Esophagus muscularis mucosa (tissue), 4 donors: Measurements from ENCODE around the gene DNAH9. TPM values are rescaled to one million over a fixed set of nuclear protein-coding genes. Genes with fewer than 3 reads are reported as not detected.

Source experiments
- DNase-seq: peaks from one replicate; pipeline ENCODE4 v3.0.0-alpha.2; 2017; ENCODE audit errors: extremely low spot score
- H3K27ac ChIP-seq, 4 donors: fragments of 200-600 bp; sonication (generic); replicated peaks in 1 of 4; 1 replicate in 3 of 4; 2 replicates in 1 of 4; pipeline ENCODE4 v1.5.1; 2016 to 2019; ENCODE audit warnings: mild to moderate bottlenecking in 1 of 4
- H3K27me3 ChIP-seq, 4 donors: fragments of 200-600 bp; sonication (generic); one replicate each; pipeline versions ENCODE4 v1.5.1 to v1.6.0; 2016 to 2019
- H3K36me3 ChIP-seq, 4 donors: fragments of 200-600 bp; sonication (generic); one replicate each; pipeline ENCODE4 v1.5.1; 2016 to 2019
- H3K4me1 ChIP-seq, 4 donors: fragments of 200-600 bp; sonication (generic); one replicate each; pipeline ENCODE4 v1.5.1; 2016 to 2019
- H3K4me3 ChIP-seq, 4 donors: fragments of 200-600 bp; sonication (generic); 1 replicate in 2 of 4; 2 replicates in 2 of 4; pipeline ENCODE4 v1.5.1; 2016 to 2019; ENCODE audit warnings: mild to moderate bottlenecking in 4 of 4, moderate library complexity in 1 of 4
- H3K9me3 ChIP-seq, 4 donors: fragments of 200-600 bp; sonication (generic); 1 replicate in 3 of 4; 2 replicates in 1 of 4; pipeline ENCODE4 v1.5.1; 2016 to 2019
- CTCF ChIP-seq, 3 experiments: fragments of 200-600 bp in 2 of 3; fragments of 450-650 bp in 1 of 3; sonication (generic) in 2 of 3; IDR thresholded peaks; one replicate each; pipeline ENCODE4 v1.5.1; 2017 to 2019; ENCODE audit warnings: antibody characterized with exemption in 3 of 3, mild to moderate bottlenecking in 2 of 3, moderate library complexity in 1 of 3
- EP300 ChIP-seq: sonication (generic); formaldehyde crosslinking; IDR thresholded peaks from one replicate; pipeline ENCODE4 v1.6.1; 2017; ENCODE audit warnings: antibody characterized with exemption
- POLR2A ChIP-seq: fragments of 450-650 bp; IDR thresholded peaks from one replicate; pipeline ENCODE4 v1.6.1; 2017; ENCODE audit warnings: antibody characterized with exemption, moderate library complexity, mild to moderate bottlenecking, low read depth
- POLR2AphosphoS5 ChIP-seq, 2 donors: sonication (generic); formaldehyde crosslinking; IDR thresholded peaks; one replicate each; pipeline ENCODE4 v1.6.1; 2017; ENCODE audit warnings: antibody characterized with exemption in 2 of 2
- WGBS: methylation state at CpG from one replicate; pipeline ENCODE4 v1.1.5; 2018; 5-methylcytosine and 5-hydroxymethylcytosine counted together
- intact Hi-C: fragments of 100-400 bp; cut with DNase I; formaldehyde crosslinking; loops from one replicate; pipeline ENCODE4 v1.15.1; 2023
- total RNA-seq, 4 donors: library from RNA; depleted of rRNA; stranded (reverse); fragments of >200 nt; gene quantifications; one replicate each; pipeline versions ENCODE4 v1.1.0 to v1.2.1, GENCODE V29; 2016

Gene DNAH9
- total RNA-seq, 4 donors from 2014 or later: under 0.01 to 0.92 TPM; not detected in 2

DNA sequence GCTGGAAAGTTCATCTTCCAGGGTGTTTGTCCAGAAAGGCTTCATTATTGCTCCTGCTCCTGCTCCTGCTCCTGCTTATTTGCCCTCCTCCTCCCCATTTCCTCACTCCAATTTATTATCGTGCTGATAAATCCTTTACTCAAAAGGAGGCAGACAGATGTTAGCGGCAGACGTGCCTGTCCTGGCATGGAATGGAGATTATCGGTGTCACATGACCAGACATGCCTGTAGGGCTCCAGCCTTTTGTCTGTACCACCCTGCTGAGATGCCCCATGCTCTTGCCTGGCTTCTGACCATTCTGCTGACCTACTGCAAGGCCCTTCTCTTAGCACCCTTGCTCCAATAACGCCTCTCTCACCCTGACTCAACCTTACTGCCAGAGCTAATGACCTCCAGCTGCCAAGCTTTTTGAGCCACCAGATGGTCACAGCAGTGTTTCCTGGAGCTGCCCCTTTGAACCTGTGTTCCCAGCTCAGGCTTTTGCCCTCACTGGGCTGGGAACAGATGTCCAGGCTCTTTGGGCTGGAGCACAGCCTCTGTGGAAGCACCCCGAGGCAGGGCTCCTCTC lies 12.8 kb downstream of the DNAH9 start:
- Histone ChIP-seq H3K4me3 (no peak overlapping the region), H3K36me3 (no peaks in the 10 kb centered on the region), H3K27ac (no peak overlapping the region), H3K27me3 (peaks cover 0 to 2% (median 0%) of the 10 kb centered on the region in 4 donors), H3K9me3 (no peaks in the 10 kb centered on the region), H3K4me1 (peaks cover 0 to 13% (median 13%) of the 10 kb centered on the region in 4 donors)
- intact Hi-C loops: no loop called here
- no peak for TF ChIP-seq CTCF (IDR thresholded peaks at IDR 0.05)
- no peak for TF ChIP-seq EP300
- TF ChIP-seq POLR2AphosphoS5 (IDR thresholded peaks at IDR 0.05): no peak
- no peak for DNase-seq
- WGBS: 42% methylated on average over 6 of the region's 6 CpGs

DNA sequence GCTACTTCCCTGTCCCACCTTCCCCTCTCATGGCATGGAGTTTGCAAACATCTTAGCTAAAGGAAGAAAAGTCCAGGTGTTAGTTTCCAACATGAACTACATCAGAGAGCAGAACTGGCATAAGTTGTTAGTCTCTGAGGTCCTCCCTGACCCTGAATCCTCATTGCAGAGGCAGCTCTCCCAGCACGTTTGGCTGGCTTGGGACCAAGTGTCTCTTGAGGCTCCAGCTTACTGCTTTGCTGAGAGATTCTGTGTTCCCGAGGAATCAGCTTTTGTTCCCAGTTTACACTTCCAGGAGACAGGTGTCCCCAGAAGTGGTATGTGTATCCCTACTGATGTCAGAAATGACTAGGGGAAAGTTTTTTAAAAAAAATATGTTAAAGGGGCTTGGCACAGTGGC lies 14.7 kb downstream of the DNAH9 start:
- H3K4me3 ChIP-seq: no peak overlapping the region
- peaks cover 0 to 9% (median 0%) of the 10 kb centered on the region in 4 donors for H3K27me3 ChIP-seq
- H3K9me3 ChIP-seq: no peaks in the 10 kb centered on the region
- no peak for DNase-seq
- WGBS: 33% methylated on average over 2 of the region's 2 CpGs
- no peak overlapping the region for H3K27ac ChIP-seq
- intact Hi-C loops: no loop called here
- H3K4me1 ChIP-seq: peaks cover 0 to 11% (median 11%) of the 10 kb centered on the region in 4 donors
- H3K36me3 ChIP-seq: no peaks in the 10 kb centered on the region
- TF ChIP-seq POLR2A: no peak
- TF ChIP-seq CTCF (IDR thresholded peaks at IDR 0.05): no peak
- no peak for TF ChIP-seq POLR2AphosphoS5 (IDR thresholded peaks at IDR 0.05)
- TF ChIP-seq EP300: no peak

- no peak overlapping the region for H3K4me3 ChIP-seq
- intact Hi-C loops: no loop called here
- DNase-seq: no peak
- peaks cover 0 to 11% (median 0%) of the 10 kb centered on the region in 4 donors for H3K27me3 ChIP-seq
- H3K4me1 ChIP-seq: no peaks in the 10 kb centered on the region
- no peak overlapping the region for H3K27ac ChIP-seq
- H3K36me3 ChIP-seq: no peaks in the 10 kb centered on the region
- 72% methylated on average over 8 of the region's 8 CpGs for WGBS
- H3K9me3 ChIP-seq: no peaks in the 10 kb centered on the region
- TF ChIP-seq EP300 (no peak), POLR2A (no peak), POLR2AphosphoS5 (IDR thresholded peaks at IDR 0.05) (peak in 1 of 2 donors; percentile 36), CTCF (IDR thresholded peaks at IDR 0.05) (no peak)
Observed at GRCh38 chr17:11618861-11619566, 20.7 kb downstream of the DNAH9 start.

DNA sequence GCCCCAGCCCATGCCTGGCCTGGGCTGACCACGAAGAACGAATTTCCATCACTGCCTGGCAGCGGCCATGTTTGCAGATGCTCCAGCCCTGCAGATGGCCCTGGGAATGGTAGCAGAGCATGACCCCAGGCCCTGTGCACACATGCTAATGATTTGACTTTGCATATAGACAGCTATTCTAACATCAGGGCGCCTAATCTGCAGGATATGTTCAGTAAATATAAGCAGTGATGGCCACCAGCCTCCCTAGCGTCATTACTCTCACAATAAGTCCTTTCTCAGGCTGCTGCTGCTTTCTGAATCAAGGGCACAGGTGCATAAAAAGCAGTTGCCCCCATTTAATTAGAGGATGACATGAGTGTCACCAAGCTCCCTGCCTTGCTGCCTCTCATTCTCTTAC lies 24.2 kb downstream of the DNAH9 start:
- Histone ChIP-seq H3K27me3 (peaks cover 0 to 8% (median 0%) of the 10 kb centered on the region in 4 donors), H3K9me3 (no peaks in the 10 kb centered on the region), H3K27ac (no peak overlapping the region), H3K36me3 (no peaks in the 10 kb centered on the region), H3K4me1 (no peaks in the 10 kb centered on the region), H3K4me3 (no peak overlapping the region)
- TF ChIP-seq POLR2A: no peak
- no peak for TF ChIP-seq EP300
- no peak for TF ChIP-seq CTCF (IDR thresholded peaks at IDR 0.05)
- TF ChIP-seq POLR2AphosphoS5 (IDR thresholded peaks at IDR 0.05): no peak
- WGBS: 82% methylated on average over 5 of the region's 5 CpGs
- no peak for DNase-seq
- intact Hi-C loops: no loop called here
